ENCODE data around the gene FGF1. TPM values are rescaled to one million over a fixed set of nuclear protein-coding genes. Genes with fewer than 3 reads are reported as not detected.

The FGF1 gene
- total and polyA plus RNA-seq, 10 donors, result 0.32 to 12.9 (median 2.6) TPM

DNA sequence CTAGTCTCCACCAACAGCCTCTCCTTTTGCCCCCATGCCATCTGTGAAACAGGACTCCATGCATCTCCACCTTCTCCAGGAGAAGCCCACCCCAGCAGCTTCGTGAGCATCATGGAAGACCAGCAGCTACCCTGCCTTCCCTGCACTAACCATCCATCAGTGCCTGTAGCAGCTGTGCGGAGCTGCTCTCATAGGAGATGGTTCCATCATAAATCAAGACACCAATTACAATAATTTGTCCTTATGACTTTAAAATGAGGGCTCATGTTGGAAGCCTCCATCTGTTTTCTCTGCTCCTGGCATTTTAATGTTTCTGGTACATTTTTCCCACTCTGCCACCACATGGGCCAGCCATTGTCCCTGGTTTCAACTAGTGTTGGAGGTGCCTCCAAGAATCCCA lies 69.9 kb downstream of the FGF1 start:
- intact Hi-C loops (cut with DNase I; ENCODE audit: low total_unique reads), result no loop called here
- no peaks in the 10 kb centered on the region for H3K36me3 ChIP-seq
- 72 to 96% (median 91%) methylated on average over 2 of the region's 2 CpGs for WGBS, 5 donors
- H3K27ac ChIP-seq, result no peak overlapping the region
- no peak for TF ChIP-seq CTCF (IDR thresholded peaks at IDR 0.05 in 8 of 11, conservative IDR thresholded peaks at IDR 0.05 in 3 of 11)
- no peak for TF ChIP-seq POLR2A (IDR thresholded peaks at IDR 0.05)
- H3K9me3 ChIP-seq, result peaks cover 0 to 7% (median 0%) of the 10 kb centered on the region in 8 donors
- H3K4me3 ChIP-seq, result no peak overlapping the region
- peaks cover 0 to 4% (median 0%) of the 10 kb centered on the region in 6 donors for H3K4me1 ChIP-seq
- peaks cover 0 to 12% (median 0%) of the 10 kb centered on the region in 7 donors for H3K27me3 ChIP-seq (replicated peaks in 1 of 7)
- no peak for DNase-seq

- H3K4me1 ChIP-seq, result peaks cover 0 to 7% (median 0%) of the 10 kb centered on the region in 6 donors
- H3K36me3 ChIP-seq, result no peaks in the 10 kb centered on the region
- H3K27ac ChIP-seq, result no peak overlapping the region
- no peaks in the 10 kb centered on the region for H3K9me3 ChIP-seq
- TF ChIP-seq CTCF (IDR thresholded peaks at IDR 0.05 in 8 of 11, conservative IDR thresholded peaks at IDR 0.05 in 3 of 11) (no peak), POLR2A (IDR thresholded peaks at IDR 0.05) (no peak), POLR2AphosphoS5 (IDR thresholded peaks at IDR 0.05) (no peak)
- WGBS, 5 donors, result 85 to 90% (median 87%) methylated on average over 7 of the region's 7 CpGs
- intact Hi-C loops (cut with DNase I; ENCODE audit: low total_unique reads), result loop anchor here (5.0 kb wide), 1 partner anchor 83 kb away; no protein-coding TSS in a partner anchor
- no peak overlapping the region for H3K4me3 ChIP-seq
- no peak for DNase-seq
- peaks cover 0 to 12% (median 0%) of the 10 kb centered on the region in 7 donors for H3K27me3 ChIP-seq (replicated peaks in 1 of 7)
Observed at GRCh38 chr5:142614054-142614453, 71.8 kb downstream of the FGF1 start.

GRCh38 chr5:142613271-142613671 lies 72.6 kb downstream of the FGF1 start:
- intact Hi-C loops (cut with DNase I; ENCODE audit: low total_unique reads), result loop anchor here (5.0 kb wide), 1 partner anchor 84 kb away; no protein-coding TSS in a partner anchor
- H3K27ac ChIP-seq, result no peak overlapping the region
- TF ChIP-seq CTCF (IDR thresholded peaks at IDR 0.05 in 8 of 11, conservative IDR thresholded peaks at IDR 0.05 in 3 of 11), result no peak
- TF ChIP-seq POLR2AphosphoS5 (IDR thresholded peaks at IDR 0.05), result no peak
- no peak for TF ChIP-seq POLR2A (IDR thresholded peaks at IDR 0.05)
- peaks cover 0 to 7% (median 0%) of the 10 kb centered on the region in 6 donors for H3K4me1 ChIP-seq
- H3K4me3 ChIP-seq, result no peak overlapping the region
- DNase-seq, result no peak
- peaks cover 0 to 12% (median 0%) of the 10 kb centered on the region in 7 donors for H3K27me3 ChIP-seq (replicated peaks in 1 of 7)
- no peaks in the 10 kb centered on the region for H3K36me3 ChIP-seq
- no peaks in the 10 kb centered on the region for H3K9me3 ChIP-seq
- WGBS, 5 donors, result 72 to 80% (median 73%) methylated on average over 9 of the region's 9 CpGs

- Histone ChIP-seq H3K27ac (no peak overlapping the region), H3K4me1 (peaks cover 0 to 7% (median 0%) of the 10 kb centered on the region in 6 donors), H3K36me3 (no peaks in the 10 kb centered on the region), H3K9me3 (no peaks in the 10 kb centered on the region), H3K4me3 (no peak overlapping the region), H3K27me3 (replicated peaks in 1 of 7) (peaks cover 0 to 16% (median 0%) of the 10 kb centered on the region in 7 donors)
- no peak for TF ChIP-seq POLR2AphosphoS5 (IDR thresholded peaks at IDR 0.05)
- TF ChIP-seq POLR2A (IDR thresholded peaks at IDR 0.05), result no peak
- TF ChIP-seq CTCF (IDR thresholded peaks at IDR 0.05 in 8 of 11, conservative IDR thresholded peaks at IDR 0.05 in 3 of 11), result no peak
- intact Hi-C loops (cut with DNase I; ENCODE audit: low total_unique reads), result loop anchor here (5.0 kb wide), 1 partner anchor 85 kb away; no protein-coding TSS in a partner anchor
- DNase-seq, result no peak
- 64 to 74% (median 71%) methylated on average over 8 of the region's 8 CpGs for WGBS, 5 donors
Observed at GRCh38 chr5:142612494-142613270, 73.2 kb downstream of the FGF1 start.
